Islet of Langerhans (tissue), 1 donor: Measurements from ENCODE around the gene PIP5K1B.

Source experiments
- FAIRE-seq: peaks from one replicate; lab custom pipeline; 2011; peaks lifted over from hg19 to GRCh38; lab: Jason Lieb, UNC

The PIP5K1B gene

GRCh38 chr9:68740561-68740960 lies 35.5 kb downstream of the PIP5K1B start:
- FAIRE-seq: no peak

GRCh38 chr9:68741234-68741633 lies 36.2 kb downstream of the PIP5K1B start:
- FAIRE-seq: no peak

GRCh38 chr9:68741704-68742332 lies 36.8 kb downstream of the PIP5K1B start:
- no peak for FAIRE-seq

DNA sequence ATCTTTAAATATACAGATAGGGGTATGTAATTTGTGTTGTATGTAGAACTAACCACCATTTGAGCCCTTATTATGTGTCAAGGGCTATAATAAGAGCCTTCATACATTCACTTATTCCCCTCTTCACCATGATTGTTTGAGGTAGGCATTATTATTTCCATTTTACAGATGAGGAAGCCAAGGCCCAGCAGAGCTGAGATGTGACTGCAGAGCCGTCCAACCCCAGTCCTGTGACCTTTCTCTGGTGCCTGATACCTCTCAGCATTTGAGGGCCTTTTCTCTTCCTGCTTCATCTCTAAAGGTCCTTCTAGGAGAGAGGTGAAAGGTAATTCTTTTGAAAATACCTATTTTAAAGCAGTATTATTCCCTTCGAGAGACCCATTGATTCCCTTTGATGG lies 37.3 kb downstream of the PIP5K1B start:
- no peak for FAIRE-seq

- no peak for FAIRE-seq
Observed at GRCh38 chr9:68744426-68744825, 39.4 kb downstream of the PIP5K1B start.

- FAIRE-seq: no peak
Observed at GRCh38 chr9:68746525-68746924, 41.5 kb downstream of the PIP5K1B start.

DNA sequence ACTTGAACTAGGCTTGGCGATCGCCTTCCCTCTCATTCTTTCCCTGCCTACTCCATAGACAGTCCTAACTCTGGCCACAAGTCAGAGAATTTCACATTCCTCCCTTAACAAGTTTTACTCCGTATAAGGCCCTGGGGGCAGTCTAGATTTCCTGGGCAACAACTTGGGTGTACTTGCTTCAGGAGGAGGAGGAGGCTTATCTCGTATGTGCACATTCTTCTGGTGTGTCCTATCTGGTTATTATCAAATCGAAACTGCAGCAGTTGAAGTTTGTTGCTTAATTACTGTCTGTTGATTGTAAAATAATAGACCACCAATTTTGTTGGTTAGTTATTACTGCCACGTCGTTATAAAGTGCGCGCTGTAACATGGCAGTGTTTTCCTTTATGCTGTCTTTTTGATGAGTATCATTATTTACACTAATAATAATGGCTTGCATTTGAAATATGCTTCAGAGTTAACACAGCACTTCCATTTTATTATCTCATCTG lies 42.0 kb downstream of the PIP5K1B start:
- no peak for FAIRE-seq

DNA sequence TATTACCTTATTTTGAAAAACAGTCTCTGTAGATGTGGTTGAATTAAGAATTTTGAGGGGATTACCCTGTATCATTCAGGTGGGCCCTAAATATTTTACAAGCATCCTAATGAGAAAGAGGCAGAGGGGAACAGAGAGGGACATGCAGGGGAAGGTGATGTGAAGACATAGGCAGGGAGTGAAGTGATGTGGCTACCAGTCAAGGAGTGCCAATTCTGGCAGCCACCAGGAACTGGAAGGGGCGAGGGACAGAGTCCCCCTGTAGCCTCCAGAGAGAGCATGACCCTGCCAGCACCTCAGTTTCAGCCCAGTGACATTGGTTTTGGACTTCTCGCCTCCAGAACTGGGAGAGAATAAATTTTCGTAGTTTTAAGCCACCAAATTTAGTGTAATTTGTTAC lies 44.1 kb downstream of the PIP5K1B start:
- FAIRE-seq: no peak

DNA sequence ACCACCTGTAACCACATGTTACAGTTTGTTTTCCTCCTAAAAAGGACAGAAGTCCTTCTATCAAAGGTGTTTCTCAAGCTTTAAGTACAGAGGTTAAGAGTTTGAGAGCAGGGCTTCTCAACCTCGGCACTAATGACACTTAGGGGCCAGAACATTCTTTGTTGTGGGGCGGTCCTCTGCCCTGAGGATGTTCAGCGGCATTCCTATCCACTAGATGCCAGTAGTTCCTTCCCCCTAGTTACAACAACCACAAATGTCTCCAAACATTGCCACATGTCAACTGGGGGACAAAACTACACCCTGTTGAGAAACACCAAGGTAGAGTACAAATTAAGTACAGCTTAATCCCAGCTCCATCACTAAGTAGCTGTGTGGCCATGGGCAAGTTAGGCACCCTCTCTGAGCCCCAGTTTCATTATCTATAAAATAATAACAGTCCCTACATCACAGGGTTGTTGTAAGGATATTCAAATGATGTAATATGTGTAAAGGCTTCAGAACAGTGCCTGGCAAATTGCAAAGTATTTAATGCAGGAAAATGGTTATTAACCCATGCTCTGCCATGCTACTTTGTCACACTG lies 44.6 kb downstream of the PIP5K1B start:
- FAIRE-seq: no peak

DNA sequence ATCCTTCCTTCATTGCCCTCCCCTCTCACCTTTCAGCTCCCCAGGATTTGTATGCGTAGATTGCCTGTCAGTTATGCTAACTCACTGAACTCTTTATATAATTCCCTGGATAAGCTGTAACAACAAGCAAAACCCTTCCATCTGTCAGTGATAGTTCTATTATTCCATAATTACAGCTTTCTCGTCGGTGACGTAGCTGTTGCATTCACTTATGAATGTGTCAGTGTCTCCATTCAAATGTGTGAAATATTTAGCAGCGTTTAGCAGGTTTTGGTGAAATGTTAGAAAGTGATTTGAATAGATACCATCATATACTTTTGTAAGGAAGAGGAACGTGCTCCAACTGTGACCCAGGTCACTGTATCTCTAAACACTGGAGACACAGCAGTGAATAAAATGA lies 45.2 kb downstream of the PIP5K1B start:
- FAIRE-seq: no peak

DNA sequence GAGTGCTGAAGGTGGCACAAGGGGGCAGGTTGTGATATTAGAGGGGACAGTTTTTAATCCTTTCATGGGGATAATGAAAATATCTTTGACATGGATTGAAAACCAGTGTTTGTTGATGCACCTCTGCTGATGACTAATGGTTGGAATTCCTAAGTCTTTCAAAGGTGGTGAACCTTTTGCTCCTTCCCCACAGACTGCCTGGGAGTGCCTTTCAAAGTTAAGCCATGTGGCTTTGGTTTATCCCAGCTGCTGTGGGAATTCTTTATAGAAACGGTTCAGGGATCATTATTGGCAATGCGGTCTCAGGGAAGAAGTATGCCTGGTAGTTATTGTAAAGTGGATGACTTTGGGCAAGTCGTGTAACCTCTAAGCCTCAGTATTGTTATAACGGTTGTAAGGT lies 45.7 kb downstream of the PIP5K1B start:
- no peak for FAIRE-seq

GRCh38 chr9:68751556-68751955 lies 46.5 kb downstream of the PIP5K1B start:
- FAIRE-seq: no peak

- FAIRE-seq: no peak
Observed at GRCh38 chr9:68755051-68755450, 50.0 kb downstream of the PIP5K1B start.

DNA sequence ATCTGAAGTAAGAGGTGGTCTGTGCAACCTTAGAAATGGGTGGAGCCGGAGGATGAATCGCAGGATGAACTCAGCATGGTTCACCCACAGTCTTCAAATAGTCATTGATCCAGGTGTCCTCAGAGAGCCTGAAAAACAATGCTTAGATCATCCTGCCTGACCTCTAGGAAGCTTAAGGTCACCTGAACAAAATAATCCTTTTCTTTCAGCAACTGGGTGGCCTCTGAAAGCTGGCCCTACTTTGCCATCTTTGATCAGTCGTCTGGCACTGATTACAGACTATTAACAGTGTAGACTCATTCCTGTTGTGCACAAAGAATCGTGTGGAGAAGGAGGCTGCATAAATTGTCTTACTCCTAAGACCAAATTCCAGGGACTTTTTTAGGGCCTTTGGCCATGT lies 50.7 kb downstream of the PIP5K1B start:
- no peak for FAIRE-seq

- no peak for FAIRE-seq
Observed at GRCh38 chr9:68759981-68760673, 55.1 kb downstream of the PIP5K1B start.

DNA sequence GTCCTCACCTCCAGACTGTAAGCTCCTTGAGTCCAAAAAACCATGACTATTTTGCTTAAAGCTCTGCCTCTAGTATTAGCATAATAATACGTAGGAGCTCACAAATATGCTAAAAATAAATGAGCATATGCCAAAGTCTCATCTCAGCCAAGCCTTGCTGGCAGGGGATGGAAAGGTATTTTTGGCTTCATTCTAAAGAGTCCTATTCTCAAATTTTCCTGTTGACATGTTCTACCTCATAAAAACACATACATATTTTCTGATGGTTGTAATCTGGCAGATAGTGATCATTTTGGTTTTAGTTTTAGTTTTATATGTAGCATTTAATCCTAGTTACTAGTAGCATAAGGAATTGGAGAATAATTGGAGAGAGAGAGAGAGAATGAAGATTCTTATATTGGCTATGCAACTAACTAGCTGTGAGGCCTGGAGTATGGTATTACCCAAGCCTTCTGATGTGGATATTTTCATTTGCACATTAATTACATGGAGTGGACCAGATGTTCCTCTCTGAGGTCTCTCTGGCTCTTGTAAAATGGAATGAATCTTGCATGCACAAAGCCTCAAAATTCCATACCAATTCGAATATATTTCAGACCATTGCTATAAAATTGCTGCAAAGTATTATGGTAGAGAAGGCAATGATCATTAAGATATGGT lies 55.8 kb downstream of the PIP5K1B start:
- FAIRE-seq: no peak

- no peak for FAIRE-seq
Observed at GRCh38 chr9:68762570-68762969, 57.5 kb downstream of the PIP5K1B start.

- FAIRE-seq: no peak
Observed at GRCh38 chr9:68763104-68763503, 58.1 kb downstream of the PIP5K1B start.

- FAIRE-seq: no peak
Observed at GRCh38 chr9:68768619-68769018, 63.6 kb downstream of the PIP5K1B start.

- FAIRE-seq: no peak
Observed at GRCh38 chr9:68769852-68770251, 64.8 kb downstream of the PIP5K1B start.

GRCh38 chr9:68771376-68771775 lies 66.3 kb downstream of the PIP5K1B start:
- no peak for FAIRE-seq

GRCh38 chr9:68775003-68775730 lies 70.1 kb downstream of the PIP5K1B start:
- FAIRE-seq: no peak
